SK-N-SH treated with all-trans-retinoic acid at 6 μM for 48 hours (cell line): ENCODE results near the gene HPCAL1.

Experiments
- ARNTL ChIP-seq: fragments of 450-650 bp; formaldehyde crosslinking; IDR thresholded peaks from 2 replicates; pipeline ENCODE4 v1.5.0; 2020; ENCODE audit warnings: low read depth, mild to moderate bottlenecking, moderate library complexity, borderline replicate concordance
- CSDC2 ChIP-seq: fragments of 250-450 bp; sonication (Bioruptor Pico); IDR thresholded peaks from 2 replicates; pipeline ENCODE4 v1.5.0; 2020; ENCODE audit warnings: mild to moderate bottlenecking, moderate library complexity
- ESRRG ChIP-seq: fragments of 250-450 bp; sonication (Bioruptor Pico); IDR thresholded peaks from 2 replicates; pipeline ENCODE4 v1.6.1; 2021; ENCODE audit warnings: mild to moderate bottlenecking
- SNAI2 ChIP-seq: fragments of 250-450 bp; sonication (Bioruptor Pico); IDR thresholded peaks from 2 replicates; pipeline ENCODE4 v1.5.0; 2020; ENCODE audit warnings: mild to moderate bottlenecking, moderate library complexity
- TOX ChIP-seq: fragments of 250-450 bp; sonication (Bioruptor Pico); IDR thresholded peaks from 2 replicates; pipeline ENCODE4 v1.8.0; 2021; ENCODE audit warnings: mild to moderate bottlenecking, moderate library complexity, borderline replicate concordance
- ZC3H10 ChIP-seq: fragments of 250-450 bp; sonication (Bioruptor Pico); IDR thresholded peaks from 2 replicates; pipeline ENCODE4 v1.5.1; 2021; ENCODE audit warnings: mild to moderate bottlenecking, moderate library complexity
- ZFP3 ChIP-seq: fragments of 250-450 bp; sonication (Bioruptor Pico); IDR thresholded peaks from 2 replicates; pipeline ENCODE4 v1.5.0; 2020; ENCODE audit warnings: mild to moderate bottlenecking, moderate library complexity
- ZFP30 ChIP-seq: fragments of 450-650 bp; formaldehyde crosslinking; IDR thresholded peaks from 2 replicates; pipeline ENCODE4 v1.5.0; 2022; ENCODE audit warnings: mild to moderate bottlenecking, moderate library complexity
- TF ChIP-seq, protein P1 (sequence below): fragments of 250-450 bp; sonication (Bioruptor Pico); IDR thresholded peaks from 2 replicates; pipeline ENCODE4 v1.8.0; 2020; ENCODE audit warnings: mild to moderate bottlenecking, moderate library complexity, borderline replicate concordance
- TF ChIP-seq, protein P2 (sequence below): fragments of 250-450 bp; sonication (Bioruptor Pico); IDR thresholded peaks from 2 replicates; pipeline ENCODE4 v1.8.0; 2021; ENCODE audit warnings: low read depth, mild to moderate bottlenecking, moderate library complexity, borderline replicate concordance

DNA sequence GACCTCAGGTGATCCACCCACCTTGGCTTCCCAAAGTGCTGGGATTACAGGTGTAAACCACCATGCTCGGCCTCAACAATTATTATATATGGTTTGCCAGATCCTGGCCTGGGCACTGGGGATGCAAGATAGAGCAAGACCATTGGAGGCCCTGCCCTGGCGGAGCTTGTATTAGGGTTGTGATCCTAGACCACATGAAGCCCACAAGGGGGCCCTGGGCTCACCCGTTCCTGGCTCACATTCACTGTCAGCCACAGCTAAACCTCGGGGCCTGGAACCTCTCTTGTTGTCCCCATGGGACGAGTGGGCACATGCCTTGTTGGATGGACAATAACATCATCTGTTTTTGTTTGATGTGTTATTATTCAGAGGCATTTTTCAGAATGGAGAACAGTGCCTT, 14.9 kb downstream of the HPCAL1 start:
- no peak for TF ChIP-seq ZFP30
- TF ChIP-seq SNAI2 (CRISPR knock-in tag) = no peak
- no peak for TF ChIP-seq ZC3H10 (CRISPR knock-in tag)
- no peak for TF ChIP-seq ESRRG (CRISPR knock-in tag)
- TF ChIP-seq, protein P1, sequence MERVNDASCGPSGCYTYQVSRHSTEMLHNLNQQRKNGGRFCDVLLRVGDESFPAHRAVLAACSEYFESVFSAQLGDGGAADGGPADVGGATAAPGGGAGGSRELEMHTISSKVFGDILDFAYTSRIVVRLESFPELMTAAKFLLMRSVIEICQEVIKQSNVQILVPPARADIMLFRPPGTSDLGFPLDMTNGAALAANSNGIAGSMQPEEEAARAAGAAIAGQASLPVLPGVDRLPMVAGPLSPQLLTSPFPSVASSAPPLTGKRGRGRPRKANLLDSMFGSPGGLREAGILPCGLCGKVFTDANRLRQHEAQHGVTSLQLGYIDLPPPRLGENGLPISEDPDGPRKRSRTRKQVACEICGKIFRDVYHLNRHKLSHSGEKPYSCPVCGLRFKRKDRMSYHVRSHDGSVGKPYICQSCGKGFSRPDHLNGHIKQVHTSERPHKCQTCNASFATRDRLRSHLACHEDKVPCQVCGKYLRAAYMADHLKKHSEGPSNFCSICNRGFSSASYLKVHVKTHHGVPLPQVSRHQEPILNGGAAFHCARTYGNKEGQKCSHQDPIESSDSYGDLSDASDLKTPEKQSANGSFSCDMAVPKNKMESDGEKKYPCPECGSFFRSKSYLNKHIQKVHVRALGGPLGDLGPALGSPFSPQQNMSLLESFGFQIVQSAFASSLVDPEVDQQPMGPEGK (CRISPR knock-in tag) = no peak
- TF ChIP-seq, protein P2, sequence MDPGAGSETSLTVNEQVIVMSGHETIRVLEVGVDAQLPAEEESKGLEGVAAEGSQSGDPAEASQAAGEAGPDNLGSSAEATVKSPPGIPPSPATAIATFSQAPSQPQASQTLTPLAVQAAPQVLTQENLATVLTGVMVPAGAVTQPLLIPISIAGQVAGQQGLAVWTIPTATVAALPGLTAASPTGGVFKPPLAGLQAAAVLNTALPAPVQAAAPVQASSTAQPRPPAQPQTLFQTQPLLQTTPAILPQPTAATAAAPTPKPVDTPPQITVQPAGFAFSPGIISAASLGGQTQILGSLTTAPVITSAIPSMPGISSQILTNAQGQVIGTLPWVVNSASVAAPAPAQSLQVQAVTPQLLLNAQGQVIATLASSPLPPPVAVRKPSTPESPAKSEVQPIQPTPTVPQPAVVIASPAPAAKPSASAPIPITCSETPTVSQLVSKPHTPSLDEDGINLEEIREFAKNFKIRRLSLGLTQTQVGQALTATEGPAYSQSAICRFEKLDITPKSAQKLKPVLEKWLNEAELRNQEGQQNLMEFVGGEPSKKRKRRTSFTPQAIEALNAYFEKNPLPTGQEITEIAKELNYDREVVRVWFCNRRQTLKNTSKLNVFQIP = no peak
- TF ChIP-seq ZFP3 (CRISPR knock-in tag) = no peak
- TF ChIP-seq ARNTL (CRISPR knock-in tag) = no peak
- no peak for TF ChIP-seq TOX (CRISPR knock-in tag)
- TF ChIP-seq CSDC2 (CRISPR knock-in tag) = no peak
